ENCODE data around the gene TGFBR3L. TPM values are rescaled to one million over a fixed set of nuclear protein-coding genes. Genes with fewer than 3 reads are reported as not detected.

Gene TGFBR3L
- total RNA-seq: 0.29 and 2.0 TPM in 2 replicates

DNA sequence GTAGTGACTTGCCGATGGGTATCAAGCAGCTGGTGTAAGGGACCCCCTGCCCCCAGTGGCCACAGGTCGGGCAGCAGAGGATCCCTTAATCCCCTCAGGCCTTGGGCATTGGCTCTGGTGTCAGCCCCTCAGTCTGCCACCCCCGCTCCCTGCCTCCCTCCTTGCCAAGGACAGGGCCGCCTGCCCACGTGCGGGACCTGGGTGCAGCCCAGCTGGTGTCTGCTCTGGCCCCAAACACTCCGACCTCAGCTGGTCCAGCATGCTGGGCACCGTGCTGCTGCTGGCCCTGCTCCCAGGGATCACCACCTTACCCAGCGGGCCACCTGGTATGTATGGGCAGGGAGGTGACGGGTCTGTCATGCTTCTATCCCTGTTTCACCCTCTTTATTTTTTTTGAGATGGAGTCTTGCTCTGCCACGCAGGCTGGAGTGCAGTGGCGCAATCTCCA lies at the start of gene TGFBR3L:
TSS of gene TGFBR3L (plus strand) at position 233 of the 448 bp plus-strand sequence.

DNA sequence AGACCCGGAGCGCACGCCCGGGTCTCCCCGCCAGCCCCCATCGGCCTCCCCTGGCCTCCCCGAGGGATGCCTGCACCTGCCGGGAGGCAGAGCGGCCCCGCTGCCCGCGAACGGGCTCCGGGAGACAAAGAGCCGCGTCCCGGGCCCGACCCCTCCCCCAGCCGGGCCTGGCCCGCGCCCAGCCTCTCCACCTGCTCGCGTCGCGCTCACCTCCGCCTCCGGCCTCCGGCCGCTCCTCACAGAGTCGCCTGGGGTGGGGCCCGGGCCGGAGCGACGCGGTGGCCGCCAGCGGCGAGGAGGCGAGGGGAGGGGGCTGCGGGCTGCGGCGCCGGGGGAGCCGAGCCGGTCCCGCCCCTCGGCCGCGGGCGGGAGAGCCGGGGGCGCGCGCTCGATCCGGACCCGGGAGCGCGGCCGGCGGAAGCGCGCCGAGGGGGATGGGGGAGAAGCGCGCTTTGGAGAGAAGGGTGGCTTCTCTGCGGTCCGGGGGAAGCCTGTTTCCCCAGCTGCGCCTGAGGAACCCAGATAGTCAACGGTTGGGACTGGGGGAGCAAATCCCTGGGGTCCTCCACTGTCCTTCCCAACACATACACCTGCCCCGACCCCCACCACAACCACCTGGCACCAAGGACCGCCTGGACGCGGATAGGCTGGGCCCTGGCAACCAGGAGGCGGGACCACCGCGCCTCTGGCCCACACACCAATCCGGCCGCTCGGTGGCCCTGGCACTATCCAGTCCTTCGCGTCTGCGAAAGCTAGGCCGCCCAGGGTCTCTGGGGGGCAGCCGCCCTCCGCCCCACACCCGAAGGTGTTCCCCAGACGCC lies 40.3 kb upstream of the TGFBR3L start, which contains the start of gene PRR36:
TSS of gene PRR36 (minus strand) at position 315 of the 821 bp plus-strand sequence. CDS start 701 bp downstream, outside the sequence.

DNA sequence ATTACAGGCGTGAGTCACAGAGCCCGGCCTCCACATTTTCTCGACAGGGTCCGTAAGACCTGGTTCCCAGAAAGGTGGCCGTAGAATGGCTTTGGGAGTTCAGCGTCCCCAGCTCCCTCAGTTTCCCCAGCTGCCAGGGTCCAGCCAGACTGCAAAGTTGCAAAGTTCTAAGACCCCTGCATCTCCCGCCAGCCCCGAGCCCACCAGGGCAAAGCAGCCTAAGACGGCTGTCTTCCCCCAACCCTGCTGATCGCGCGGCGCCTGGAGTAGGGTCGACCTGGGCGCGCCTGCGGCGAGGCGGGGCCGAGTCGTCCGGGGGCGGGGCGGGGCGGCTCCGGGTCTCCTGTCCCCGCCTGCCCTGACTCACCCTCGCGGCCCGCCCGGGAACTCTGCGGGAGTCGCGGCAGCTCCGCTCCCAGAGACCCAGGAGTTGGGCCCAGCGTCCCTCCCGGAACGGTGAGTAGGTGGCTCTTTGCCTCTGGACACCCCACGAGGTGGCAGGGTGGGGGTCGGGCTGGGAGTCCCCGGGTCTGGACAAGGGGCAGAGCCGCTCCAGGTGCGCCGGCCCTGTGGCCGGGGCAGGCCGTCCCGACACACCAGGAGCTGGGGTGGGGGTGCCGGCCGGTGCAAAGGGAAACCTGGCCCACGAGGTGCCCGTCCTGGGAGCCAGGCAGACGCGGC lies 26.3 kb upstream of the TGFBR3L start, which contains the start of gene LRRC8E:
TSS of gene LRRC8E (plus strand) at position 366 of the 681 bp plus-strand sequence. CDS start 7,094 bp downstream, outside the sequence.

DNA sequence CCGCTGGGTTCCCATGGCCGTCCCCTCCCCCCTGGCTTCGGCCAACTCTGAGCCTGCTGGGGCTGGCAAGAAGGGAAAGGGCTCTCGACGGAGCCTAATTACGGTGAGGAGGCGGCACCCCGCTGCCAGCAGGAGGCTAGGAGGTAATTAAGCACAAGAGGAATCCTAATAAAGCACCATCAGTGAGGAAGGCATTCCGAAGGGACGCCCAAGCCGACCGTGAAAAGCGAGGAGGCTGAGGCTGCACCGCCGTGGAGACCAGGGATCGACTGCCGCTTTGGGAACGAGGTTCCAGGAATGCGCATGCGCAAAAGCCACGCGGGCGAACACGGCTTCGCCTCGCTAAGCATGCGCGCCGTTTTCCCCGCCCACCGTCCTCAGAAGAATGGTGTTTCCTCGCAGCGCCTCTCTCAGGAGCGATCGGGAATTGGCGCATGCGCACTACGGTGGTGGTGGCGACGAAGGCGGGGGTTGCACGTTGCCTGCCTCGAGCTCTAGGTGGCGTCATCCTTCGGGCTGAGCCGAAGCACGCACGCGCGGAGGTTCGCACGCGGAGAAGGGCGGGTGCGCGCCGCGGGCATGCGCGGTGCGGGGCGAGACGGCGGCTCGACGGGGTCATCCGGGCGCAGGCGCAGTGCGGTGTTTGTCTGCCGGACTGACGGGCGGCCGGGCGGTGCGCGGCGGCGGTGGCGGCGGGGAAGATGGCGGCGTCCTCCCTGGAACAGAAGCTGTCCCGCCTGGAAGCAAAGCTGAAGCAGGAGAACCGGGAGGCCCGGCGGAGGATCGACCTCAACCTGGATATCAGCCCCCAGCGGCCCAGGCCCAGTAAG lies 11.2 kb upstream of the TGFBR3L start, which contains the start of gene MAP2K7:
TSS of gene MAP2K7 (plus strand) at position 634 of the 830 bp plus-strand sequence. CDS start at position 702, 68 bp downstream.

DNA sequence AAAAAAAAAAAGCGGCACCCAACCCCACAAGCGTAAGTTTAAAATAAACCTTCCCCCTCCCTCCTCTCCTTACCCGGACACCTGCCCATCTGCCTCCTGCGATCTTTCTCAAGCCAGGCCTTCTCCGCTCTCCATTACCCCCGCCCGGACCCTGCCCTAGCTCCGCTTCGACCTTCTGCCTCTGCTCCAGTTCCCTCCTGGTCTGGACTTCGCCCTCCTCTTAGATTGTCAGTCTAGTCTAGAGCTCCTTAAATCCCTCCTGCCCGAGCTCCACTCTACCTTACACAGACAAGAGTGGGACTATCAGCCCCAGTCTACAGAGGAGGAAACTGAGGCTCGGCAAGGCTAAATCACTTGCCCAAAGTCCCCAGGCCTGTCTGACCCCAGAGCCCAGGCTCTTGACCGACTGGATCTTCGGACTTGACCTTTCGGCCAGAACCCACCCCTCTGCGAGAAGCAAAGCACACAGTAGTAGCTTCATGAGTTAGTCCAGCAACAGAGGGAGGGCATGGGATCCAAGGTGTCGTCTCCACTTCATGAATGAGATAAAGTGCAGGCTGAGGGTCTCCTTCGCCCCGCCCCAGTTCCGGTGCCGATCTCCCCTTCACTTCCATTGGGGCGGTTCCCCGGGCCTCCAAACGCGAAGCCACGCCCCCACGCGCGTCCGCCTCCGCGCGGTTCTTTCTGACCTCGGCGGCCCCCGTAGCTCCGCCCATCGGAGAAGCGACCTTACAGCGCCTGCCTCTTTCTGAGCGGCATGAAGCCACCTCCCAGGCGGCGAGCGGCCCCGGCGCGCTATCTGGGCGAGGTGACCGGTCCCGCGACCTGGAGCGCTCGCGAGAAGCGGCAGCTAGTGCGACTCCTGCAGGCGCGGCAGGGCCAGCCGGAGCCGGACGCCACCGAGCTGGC lies 5.2 kb downstream of the TGFBR3L start, which contains the start of gene SNAPC2:
TSS of gene SNAPC2 (plus strand) at position 729 of the 909 bp plus-strand sequence. CDS start at position 758, 29 bp downstream.

DNA sequence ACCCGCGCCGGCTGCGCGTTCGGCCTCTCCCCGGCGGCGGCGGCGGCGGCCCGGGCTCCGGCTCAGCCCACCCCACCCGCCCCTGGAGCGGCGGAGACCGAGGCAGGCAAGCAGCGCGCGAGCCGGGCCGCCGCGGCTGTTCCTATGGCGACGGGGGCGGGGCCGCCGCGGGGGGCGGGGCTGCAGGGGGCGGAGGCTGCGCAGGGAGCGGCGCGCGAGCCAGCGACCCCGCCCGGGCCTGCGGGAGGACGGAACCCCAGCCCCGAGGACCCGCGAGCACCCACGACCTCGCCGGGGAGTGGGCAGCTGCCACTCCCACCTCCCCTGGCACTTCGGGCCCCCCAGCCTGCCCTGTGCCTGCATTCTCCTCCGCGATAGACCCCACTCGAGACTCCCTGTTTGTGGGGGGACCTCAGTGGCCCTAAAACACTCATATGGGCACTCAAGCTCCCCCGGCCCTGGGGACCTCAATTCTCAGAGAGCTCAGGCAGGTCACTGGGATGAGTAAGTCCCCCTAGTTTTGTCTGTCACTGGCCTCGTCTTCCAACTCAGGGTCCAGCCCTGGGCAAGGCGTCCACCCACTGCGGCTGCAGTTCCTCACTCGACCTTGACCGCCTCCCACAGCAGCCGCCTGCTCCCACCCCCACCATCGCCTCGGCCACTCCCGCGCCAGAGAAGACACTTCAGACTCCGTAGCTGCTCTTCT lies 11.5 kb downstream of the TGFBR3L start, which contains the start of gene CTXN1:
TSS of gene CTXN1 (minus strand) at position 115 of the 706 bp plus-strand sequence. CDS start 597 bp downstream, outside the sequence.

DNA sequence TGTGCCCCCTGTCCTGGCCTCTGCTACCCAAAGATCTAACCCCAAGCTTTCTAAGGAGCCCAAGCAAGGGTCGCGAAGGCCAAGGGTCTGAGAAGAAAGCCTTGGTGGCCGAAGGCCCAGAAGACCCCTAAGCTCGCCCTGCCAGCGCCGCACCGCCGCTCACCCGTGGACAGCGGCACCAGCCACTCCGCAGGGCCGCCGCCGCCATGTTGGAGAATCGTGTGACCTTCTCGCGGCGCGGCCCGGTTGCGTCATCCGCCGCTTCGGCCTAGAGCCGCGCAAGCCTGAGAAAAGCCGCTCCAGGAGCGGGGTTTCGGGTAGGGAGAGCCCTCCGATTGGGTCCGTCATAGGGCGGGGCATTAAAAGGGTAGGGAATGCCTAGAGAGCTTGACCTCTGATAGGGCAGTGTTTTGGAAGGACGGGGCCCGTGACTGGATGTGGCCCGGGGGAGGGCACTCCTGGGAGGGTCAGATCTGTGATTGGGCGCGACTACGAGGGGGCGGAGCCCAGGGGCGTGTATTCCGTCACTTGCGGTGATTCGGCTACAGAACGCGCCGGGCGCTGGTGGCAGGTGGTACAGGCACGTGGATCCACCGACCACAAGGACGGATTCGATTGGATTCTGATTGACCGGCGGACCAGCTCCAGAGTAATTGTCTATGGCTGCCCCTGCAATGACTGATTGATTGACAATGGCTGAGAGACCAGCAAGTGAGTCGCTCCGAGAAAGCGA lies 29.0 kb downstream of the TGFBR3L start, which contains the start of gene TIMM44:
TSS of gene TIMM44 (minus strand) at position 223 of the 733 bp plus-strand sequence. CDS start at position 208, 15 bp downstream.

Other genes starting within 250 kb of the TGFBR3L start
- not detected in 2 replicates for gene RETN, start 245.8 kb upstream of the TGFBR3L start, total RNA-seq
- not detected in 2 replicates for gene MCEMP1, start 237.7 kb upstream of the TGFBR3L start, total RNA-seq
- 47.4 and 68.5 TPM in 2 replicates for gene TRAPPC5, start 234.0 kb upstream of the TGFBR3L start, total RNA-seq
- gene FCER2, start 212.7 kb upstream of the TGFBR3L start, total RNA-seq: not detected in 2 replicates
- gene CLEC4G, start 182.7 kb upstream of the TGFBR3L start, total RNA-seq: not detected in 2 replicates
- gene CD209, start 167.3 kb upstream of the TGFBR3L start, total RNA-seq: not detected in 2 replicates
- gene CLEC4M, start 151.6 kb upstream of the TGFBR3L start, total RNA-seq: not detected in 2 replicates
- gene EVI5L, start 84.6 kb upstream of the TGFBR3L start, total RNA-seq: 13.7 and 21.6 TPM in 2 replicates
- not detected in 2 replicates for gene PRR36, start 40.4 kb upstream of the TGFBR3L start, total RNA-seq
- 1.1 and 1.3 TPM in 2 replicates for gene LRRC8E, start 26.3 kb upstream of the TGFBR3L start, total RNA-seq
- gene MAP2K7, start 11.0 kb upstream of the TGFBR3L start, total RNA-seq: 12.5 and 13.7 TPM in 2 replicates
- 21.2 and 21.8 TPM in 2 replicates for gene SNAPC2, start 5.5 kb downstream of the TGFBR3L start, total RNA-seq
- 10.1 and 23.5 TPM in 2 replicates for gene CTXN1, start 11.3 kb downstream of the TGFBR3L start, total RNA-seq
- gene TIMM44, start 28.8 kb downstream of the TGFBR3L start, total RNA-seq: 44.7 and 44.8 TPM in 2 replicates
- 54.2 and 61.6 TPM in 2 replicates for gene ELAVL1, start 90.8 kb downstream of the TGFBR3L start, total RNA-seq
- gene CCL25, start 137.9 kb downstream of the TGFBR3L start, total RNA-seq: not detected in 2 replicates
- gene FBN3, start 234.8 kb downstream of the TGFBR3L start, total RNA-seq: not detected in 2 replicates